Ovary (tissue), 3 donors: ENCODE measurements around the gene CAMTA1.

Source experiments
- CTCF ChIP-seq, 3 donors: fragments of 450-650 bp in 2 of 3; fragments of 200-600 bp in 1 of 3; IDR thresholded peaks; one replicate each; pipeline versions ENCODE4 v1.5.1 to v1.8.0; 2016 to 2022; ENCODE audit warnings: antibody characterized with exemption in 3 of 3, mild to moderate bottlenecking in 1 of 3
- EP300 ChIP-seq: sonication (generic); formaldehyde crosslinking; IDR thresholded peaks from one replicate; pipeline ENCODE4 v1.6.1; 2017; ENCODE audit warnings: antibody characterized with exemption
- POLR2A ChIP-seq: fragments of 450-650 bp; IDR thresholded peaks from one replicate; pipeline ENCODE4 v1.6.1; 2017; ENCODE audit warnings: antibody characterized with exemption, mild to moderate bottlenecking, moderate library complexity
- donor health status: DM: no; HTN: no; CAD: no.

- TF ChIP-seq EP300 (no peak), POLR2A (no peak), CTCF (IDR thresholded peaks at IDR 0.05) (no peak)
Measured at GRCh38 chr1:7501723-7502603, 716.7 kb downstream of the CAMTA1 start.
